Measurements from ENCODE around the gene SCMH1. TPM values are rescaled to one million over a fixed set of nuclear protein-coding genes. Genes with fewer than 3 reads are reported as not detected.
A peak's percentile ranks its signal among the peaks of the same experiment; 100 is the strongest.

SCMH1 gene
- total RNA-seq, 1 donor from 2014 or later = 57.6 TPM

GRCh38 chr1:41155105-41155504 is 87.0 kb downstream of the SCMH1 start:
- Mint-ChIP-seq H3K27ac (no peak overlapping the region), H3K4me1 (ENCODE audit: low read depth) (peaks cover 12% of the 10 kb centered on the region), H3K36me3 (ENCODE audit: insufficient read depth) (peaks cover 3% of the 10 kb centered on the region), H3K4me3 (ENCODE audit: low read depth) (no peak overlapping the region), H3K27me3 (no peaks in the 10 kb centered on the region), H3K9me3 (ENCODE audit: low read depth) (no peaks in the 10 kb centered on the region)
- DNase-seq (ENCODE audit: low spot score, unreplicated experiment) = no peak
- TF ChIP-seq CTCF (IDR thresholded peaks at IDR 0.05; ENCODE audit: unreplicated experiment) = no peak

GRCh38 chr1:41153750-41154274 is 88.3 kb downstream of the SCMH1 start:
- Mint-ChIP-seq H3K36me3 (ENCODE audit: insufficient read depth) (peaks cover 15% of the 10 kb centered on the region), H3K27me3 (no peaks in the 10 kb centered on the region), H3K4me3 (ENCODE audit: low read depth) (no peak overlapping the region), H3K9me3 (ENCODE audit: low read depth) (peaks cover 9% of the 10 kb centered on the region), H3K4me1 (ENCODE audit: low read depth) (peaks cover 12% of the 10 kb centered on the region), H3K27ac (no peak overlapping the region)
- DNase-seq (ENCODE audit: low spot score, unreplicated experiment) = no peak
- no peak for TF ChIP-seq CTCF (IDR thresholded peaks at IDR 0.05; ENCODE audit: unreplicated experiment)

- Mint-ChIP-seq H3K9me3 (ENCODE audit: low read depth) (peaks cover 9% of the 10 kb centered on the region), H3K27ac (peak overlapping the region; percentile 13), H3K27me3 (no peaks in the 10 kb centered on the region), H3K36me3 (ENCODE audit: insufficient read depth) (peaks cover 15% of the 10 kb centered on the region), H3K4me1 (ENCODE audit: low read depth) (peaks cover 12% of the 10 kb centered on the region), H3K4me3 (ENCODE audit: low read depth) (no peak overlapping the region)
- DNase-seq (ENCODE audit: low spot score, unreplicated experiment) = no peak
- TF ChIP-seq CTCF (IDR thresholded peaks at IDR 0.05; ENCODE audit: unreplicated experiment) = no peak
Observed at GRCh38 chr1:41152622-41153044, 89.5 kb downstream of the SCMH1 start.

GRCh38 chr1:41151846-41152245 is 90.3 kb downstream of the SCMH1 start:
- Mint-ChIP-seq H3K4me1 (ENCODE audit: low read depth) (peaks cover 12% of the 10 kb centered on the region), H3K27me3 (no peaks in the 10 kb centered on the region), H3K27ac (peak overlapping the region; percentile 13), H3K36me3 (ENCODE audit: insufficient read depth) (peaks cover 18% of the 10 kb centered on the region), H3K4me3 (ENCODE audit: low read depth) (no peak overlapping the region), H3K9me3 (ENCODE audit: low read depth) (peaks cover 9% of the 10 kb centered on the region)
- DNase-seq (ENCODE audit: low spot score, unreplicated experiment) = no peak
- no peak for TF ChIP-seq CTCF (IDR thresholded peaks at IDR 0.05; ENCODE audit: unreplicated experiment)

- H3K36me3 Mint-ChIP-seq (ENCODE audit: insufficient read depth) = peaks cover 25% of the 10 kb centered on the region
- H3K4me1 Mint-ChIP-seq (ENCODE audit: low read depth) = peaks cover 12% of the 10 kb centered on the region
- no peaks in the 10 kb centered on the region for H3K27me3 Mint-ChIP-seq
- TF ChIP-seq CTCF (IDR thresholded peaks at IDR 0.05; ENCODE audit: unreplicated experiment) = no peak
- no peak overlapping the region for H3K27ac Mint-ChIP-seq
- no peak overlapping the region for H3K4me3 Mint-ChIP-seq (ENCODE audit: low read depth)
- H3K9me3 Mint-ChIP-seq (ENCODE audit: low read depth) = peaks cover 10% of the 10 kb centered on the region
- no peak for DNase-seq (ENCODE audit: low spot score, unreplicated experiment)
Observed at GRCh38 chr1:41149570-41149969, 92.5 kb downstream of the SCMH1 start.
